Lung (tissue), 12 donors: ENCODE measurements around the gene GGACT. TPM values are rescaled to one million over a fixed set of nuclear protein-coding genes. Genes with fewer than 3 reads are reported as not detected.

Experiments used
- ATAC-seq: fragments of 200-7000 bp; cut with Tn5 transposase; one replicate; pipeline ENCODE4 v1.9.1; 2020; ENCODE audit warnings: moderate number of reproducible peaks; ENCODE audit not compliant: insufficient read depth, low FRiP score
- DNase-seq, 3 donors: peaks; one replicate each; pipeline ENCODE4 v3.0.0-alpha.2; 2013 to 2017
- H3K27ac ChIP-seq, 2 donors: one replicate each; pipeline ENCODE4 v1.5.1; 2013; ENCODE audit warnings: mild to moderate bottlenecking in 2 of 2, moderate library complexity in 2 of 2, control low read depth in 1 of 2, inconsistent platforms in 1 of 2, low read depth in 1 of 2, low read length in 1 of 2
- H3K27me3 ChIP-seq, 3 donors: one replicate each; pipeline ENCODE4 v1.5.1; 2013; ENCODE audit warnings: low read length in 2 of 3; ENCODE audit not compliant: control insufficient read depth in 3 of 3, insufficient read depth in 3 of 3
- H3K36me3 ChIP-seq, 4 donors: one replicate each; pipeline ENCODE4 v1.5.1; 2013; ENCODE audit warnings: low read length in 4 of 4, mild to moderate bottlenecking in 1 of 4, moderate library complexity in 1 of 4; ENCODE audit not compliant: control insufficient read depth in 4 of 4, insufficient read depth in 4 of 4
- H3K4me1 ChIP-seq, 5 donors: one replicate each; pipeline ENCODE4 v1.5.1; 2013; ENCODE audit warnings: low read length in 5 of 5, mild to moderate bottlenecking in 2 of 5, moderate library complexity in 1 of 5; ENCODE audit not compliant: control insufficient read depth in 5 of 5, insufficient read depth in 5 of 5
- H3K4me3 ChIP-seq: one replicate; pipeline ENCODE4 v1.5.1; 2013; ENCODE audit warnings: mild to moderate bottlenecking, control low read depth, moderate library complexity
- H3K9ac ChIP-seq, 2 donors: one replicate each; pipeline ENCODE4 v1.5.1; 2013; ENCODE audit warnings: low read length in 2 of 2, control low read depth in 1 of 2; ENCODE audit not compliant: insufficient read depth in 1 of 2
- H3K9me3 ChIP-seq, 4 donors: one replicate each; pipeline ENCODE4 v1.5.1; 2013; ENCODE audit warnings: low read length in 3 of 4, mild to moderate bottlenecking in 1 of 4, moderate library complexity in 1 of 4; ENCODE audit not compliant: control insufficient read depth in 4 of 4, insufficient read depth in 3 of 4
- CTCF ChIP-seq: IDR thresholded peaks from 2 replicates; pipeline ENCODE4 v1.5.1; 2012; ENCODE audit warnings: mild to moderate bottlenecking; ENCODE audit errors: control extremely low read depth, extremely low read depth
- WGBS, 2 donors: extraction: QIAGEN DNeasy Blood & Tissue Kit; methylation state at CpG; one replicate each; pipeline ENCODE4 v1.1.7; 2013; 5-methylcytosine and 5-hydroxymethylcytosine counted together
- polyA plus RNA-seq, 2 donors: library from polyadenylated mRNA; stranded (reverse); fragments of 200-250 nt; gene quantifications; one replicate each; pipeline ENCODE4 v1.2.1, GENCODE V29; 2013
- total RNA-seq, 2 donors: library from RNA; depleted of rRNA in 1 of 2; stranded (reverse); fragments of >200 nt in 1 of 2; gene quantifications; one replicate each; pipeline ENCODE4 v1.2.1, GENCODE V29; 2014 to 2021
- donor health status: control.
- donor health status: control.
- donor health status: Bipolar disorder and iron deficiency.
- donor health status: healthy.
- donor health status: DM: yes; HTN: yes; CAD: no.

The GGACT gene
- total and polyA plus RNA-seq, 4 donors: 1.1 to 6.8 (median 3.9) TPM

DNA sequence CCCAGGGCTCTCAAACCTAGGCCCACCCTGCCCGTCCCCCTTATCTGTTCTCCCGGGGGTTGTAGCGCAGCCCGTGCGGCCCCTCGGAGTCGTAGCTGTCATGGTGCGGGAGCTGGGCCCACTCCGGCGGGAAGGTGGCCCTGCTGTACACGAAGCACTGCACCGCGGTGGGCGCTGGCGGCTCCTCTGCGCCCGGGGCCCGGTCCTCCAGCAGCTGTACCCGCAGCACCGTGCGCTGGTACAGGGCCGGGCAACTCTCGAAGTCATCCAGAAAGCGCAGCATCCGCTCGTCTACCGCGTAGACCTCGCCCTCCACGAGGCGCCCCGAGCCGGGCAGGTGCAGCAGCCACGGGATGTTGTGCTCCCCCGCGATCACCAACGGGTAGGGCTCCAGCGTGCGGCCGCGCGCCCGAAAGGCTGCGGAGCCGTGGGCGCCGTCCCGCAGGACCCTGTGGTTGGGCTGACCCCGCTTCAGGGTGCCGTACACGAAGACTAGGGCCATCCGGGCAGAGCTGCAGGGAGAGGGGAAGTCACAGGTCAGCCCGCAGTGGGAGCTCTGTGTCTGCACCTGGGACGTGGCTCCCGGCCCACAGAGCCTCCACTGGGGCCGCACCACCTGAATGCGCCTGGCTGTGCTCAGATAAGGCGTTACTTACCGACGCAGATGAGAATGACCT, 56.4 kb downstream of the GGACT start:
- WGBS, 2 donors: 95 to 98% methylated on average over 60 of the region's 60 CpGs
- Histone ChIP-seq H3K36me3 (peaks cover 3 to 25% (median 8%) of the 10 kb centered on the region in 4 donors), H3K9ac (no peak overlapping the region), H3K27me3 (no peaks in the 10 kb centered on the region), H3K9me3 (peaks cover 0 to 3% (median 0%) of the 10 kb centered on the region in 4 donors), H3K4me3 (no peak overlapping the region), H3K4me1 (peaks cover 0 to 7% (median 0%) of the 10 kb centered on the region in 5 donors), H3K27ac (no peak overlapping the region)
- no peak for ATAC-seq
- TF ChIP-seq CTCF: no peak
- DNase-seq: no peak

DNA sequence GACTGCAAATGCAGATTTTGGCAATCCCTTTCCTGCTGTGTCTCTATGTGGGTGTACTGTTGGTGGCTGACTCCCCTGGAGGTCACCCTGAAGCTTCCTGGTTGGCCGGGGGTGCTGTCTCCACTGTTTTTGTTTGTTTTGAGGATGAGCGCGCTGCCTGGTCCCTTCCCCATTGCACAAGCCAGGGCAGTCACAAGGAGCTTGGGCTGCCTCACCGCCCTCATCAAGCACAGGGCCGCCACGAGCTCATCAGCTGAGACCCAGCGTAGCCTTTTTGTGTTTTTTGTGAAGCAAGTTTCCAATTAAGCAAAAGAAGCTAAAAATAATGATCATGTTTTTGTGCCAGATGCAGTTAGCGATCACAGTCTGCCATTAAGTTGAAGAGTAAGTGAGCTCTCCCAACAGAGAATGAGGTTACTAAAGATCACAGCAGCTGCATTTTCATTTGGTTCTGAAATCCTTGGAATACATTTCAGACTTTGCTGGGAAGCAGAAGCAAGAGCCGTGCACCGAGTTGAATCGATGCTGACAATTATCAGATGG, 57.8 kb downstream of the GGACT start:
- no peak for ATAC-seq

DNA sequence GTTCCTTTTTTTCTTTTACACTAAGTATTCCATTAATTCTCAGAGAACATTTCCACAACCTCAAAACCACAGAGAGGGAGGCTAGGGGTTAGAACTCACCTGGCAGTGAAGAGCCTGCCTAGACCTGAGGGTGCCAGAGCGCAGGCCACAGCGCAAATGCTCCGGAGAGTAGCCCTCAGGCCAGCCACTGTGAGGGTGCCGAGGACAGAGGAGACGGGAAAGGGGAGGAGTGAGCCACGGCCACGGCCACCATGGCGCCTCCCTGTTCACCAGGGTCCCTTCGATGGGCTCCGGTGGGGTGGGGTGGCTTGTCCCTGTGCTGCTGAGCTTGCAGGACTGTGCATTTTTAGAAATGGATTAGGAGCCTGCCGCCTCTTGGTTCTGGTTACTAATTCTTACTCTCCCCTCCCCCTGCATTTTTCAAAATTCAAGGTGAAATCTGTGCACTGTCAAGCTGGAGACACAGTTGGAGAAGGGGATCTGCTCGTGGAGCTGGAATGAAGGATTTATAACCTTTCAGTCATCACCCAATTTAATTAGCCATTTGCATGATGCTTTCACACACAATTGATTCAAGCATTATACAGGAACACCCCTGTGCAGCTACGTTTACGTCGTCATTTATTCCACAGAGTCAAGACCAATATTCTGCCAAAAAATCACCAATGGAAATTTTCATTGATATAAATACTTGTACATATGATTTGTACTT, 58.8 kb downstream of the GGACT start:
- Histone ChIP-seq H3K4me3 (no peak overlapping the region), H3K36me3 (peaks cover 3 to 27% (median 11%) of the 10 kb centered on the region in 4 donors), H3K9ac (no peak overlapping the region), H3K4me1 (peaks cover 0 to 7% (median 0%) of the 10 kb centered on the region in 5 donors), H3K9me3 (peaks cover 0 to 3% (median 0%) of the 10 kb centered on the region in 4 donors), H3K27me3 (no peaks in the 10 kb centered on the region), H3K27ac (no peak overlapping the region)
- TF ChIP-seq CTCF: no peak
- WGBS, 2 donors: 96 to 97% methylated on average over 15 of the region's 15 CpGs
- ATAC-seq (no peak), DNase-seq (no peak)

More for the DNA sequence above, 57.8 kb downstream of the GGACT start:
- no peak overlapping the region for H3K9ac ChIP-seq
- peak in 2 of 3 donors; percentile 38 to 71 for DNase-seq
- H3K4me3 ChIP-seq: no peak overlapping the region
- 78 to 81% methylated on average over 11 of the region's 11 CpGs for WGBS, 2 donors
- peaks cover 0 to 7% (median 0%) of the 10 kb centered on the region in 5 donors for H3K4me1 ChIP-seq
- H3K9me3 ChIP-seq: peaks cover 0 to 3% (median 0%) of the 10 kb centered on the region in 4 donors
- H3K27ac ChIP-seq: no peak overlapping the region
- H3K27me3 ChIP-seq: no peaks in the 10 kb centered on the region
- H3K36me3 ChIP-seq: peaks cover 3 to 27% (median 11%) of the 10 kb centered on the region in 4 donors
- TF ChIP-seq CTCF: no peak
